Panc1 (cell line): ENCODE results near the gene ATM. TPM values are rescaled to one million over a fixed set of nuclear protein-coding genes. Genes with fewer than 3 reads are reported as not detected.

Source experiments
- ATAC-seq: fragments of 200-7000 bp; cut with Tn5 transposase; 2 replicates; pipeline ENCODE4 v1.9.1; 2020; ENCODE audit warnings: mild to moderate bottlenecking, moderate library complexity
- BruUV-seq: library from RNA; stranded (reverse); fragments of 400-500 nt; replicated peaks from 2 replicates; lab custom pipeline; 2021; lab: Mats Ljungman, UMichigan
- CTCF ChIA-PET: fragments of 300-600 bp; sonication (Branson Sonifier 250); formaldehyde crosslinking; loops from one replicate; lab custom pipeline; 2022; ENCODE audit warnings: antibody characterized with exemption; lab: Charles Lee
- POLR2A ChIA-PET: fragments of 300-600 bp; sonication (Branson Sonifier 250); formaldehyde crosslinking; loops from one replicate; lab custom pipeline; 2022; ENCODE audit warnings: antibody characterized with exemption; lab: Charles Lee
- DNase-seq: peaks from one replicate; pipeline ENCODE4 v3.0.0-alpha.2; 2010; ENCODE audit warnings: low read depth, low spot score
- H3K27ac ChIP-seq: 2 replicates; pipeline ENCODE4 v1.5.1; 2011; ENCODE audit warnings: mild to moderate bottlenecking, low read length, inconsistent platforms
- H3K27me3 ChIP-seq: fragments of 200-500 bp; sonication (Bioruptor generic); 2 replicates; pipeline ENCODE4 v1.6.0; 2014; ENCODE audit warnings: low read length, inconsistent platforms; ENCODE audit not compliant: control insufficient read depth, insufficient read depth
- H3K36me3 ChIP-seq: fragments of 200-500 bp; sonication (Bioruptor generic); 2 replicates; pipeline ENCODE4 v1.5.1; 2014; ENCODE audit warnings: inconsistent platforms, mild to moderate bottlenecking, low read length, moderate library complexity; ENCODE audit not compliant: control insufficient read depth, insufficient read depth
- H3K4me1 ChIP-seq: 2 replicates; pipeline ENCODE4 v1.5.1; 2011; ENCODE audit warnings: inconsistent platforms, mild to moderate bottlenecking, low read length, moderate library complexity; ENCODE audit not compliant: control insufficient read depth, insufficient read depth
- H3K4me3 ChIP-seq, 2 experiments: 2 replicates each; pipeline ENCODE4 v1.5.1; 2011 to 2012; ENCODE audit warnings: low read depth in 2 of 2, low read length in 2 of 2, mild to moderate bottlenecking in 2 of 2, inconsistent platforms in 1 of 2, moderate library complexity in 1 of 2
- H3K9me3 ChIP-seq: fragments of 200-500 bp; sonication (Bioruptor generic); 2 replicates; pipeline ENCODE4 v1.5.1; 2014; ENCODE audit warnings: low read depth, mild to moderate bottlenecking, inconsistent platforms, low read length, moderate library complexity; ENCODE audit not compliant: control insufficient read depth, insufficient read depth
- CTCF ChIP-seq: fragments of 450-650 bp; IDR thresholded peaks from 2 replicates; pipeline ENCODE4 v1.5.1; 2017; ENCODE audit warnings: mild to moderate bottlenecking
- POLR2AphosphoS5 ChIP-seq: IDR thresholded peaks from 2 replicates; pipeline ENCODE4 v1.6.1; 2012; ENCODE audit warnings: mild to moderate bottlenecking, low read depth, low read length, moderate library complexity
- REST ChIP-seq, 2 experiments: IDR thresholded peaks; 2 replicates each; pipeline ENCODE4 v1.6.1; 2011 to 2012; ENCODE audit warnings: low read depth in 2 of 2, control low read depth in 1 of 2, low read length in 1 of 2, mild to moderate bottlenecking in 1 of 2, moderate library complexity in 1 of 2; ENCODE audit not compliant: insufficient read depth in 1 of 2
- SIN3A ChIP-seq: IDR thresholded peaks from 2 replicates; pipeline ENCODE4 v1.6.1; 2012; ENCODE audit warnings: low read depth, mild to moderate bottlenecking, low read length, moderate library complexity, borderline replicate concordance; ENCODE audit not compliant: insufficient read depth
- TCF7L2 ChIP-seq: IDR thresholded peaks from 2 replicates; pipeline ENCODE4 v1.6.1; 2011; ENCODE audit warnings: mild to moderate bottlenecking, low read depth, low read length, inconsistent platforms
- in situ Hi-C: cut with HindIII; loops from 2 replicates; pipeline ENCODE4 v1.10.0; 2016; ENCODE audit warnings: low sequenced_read_pairs, low pct_unique_long_range_greater_than_20kb
- intact Hi-C: fragments of 100-400 bp; cut with micrococcal nuclease; formaldehyde crosslinking; loops from one replicate; pipeline ENCODE4 v1.10.0; 2022; ENCODE audit not compliant: unreplicated experiment
- total RNA-seq: library from RNA; stranded (reverse); gene quantifications from one replicate; pipeline ENCODE4 v1.2.1, GENCODE V29; 2021; ENCODE audit not compliant: unreplicated experiment

Gene ATM
- total RNA-seq, 1 experiment from 2014 or later: 95.6 TPM

GRCh38 chr11:108206171-108206570, 16.7 kb upstream of the ATM start:
- H3K4me3 ChIP-seq: no peak overlapping the region
- no peak for DNase-seq
- no peaks in the 10 kb centered on the region; the same call in 1 of the 2 replicates for H3K36me3 ChIP-seq
- BruUV-seq: no TSS peak
- TF ChIP-seq POLR2AphosphoS5 (no peak), SIN3A (no peak), TCF7L2 (no peak), CTCF (no peak), REST (IDR thresholded peaks at IDR 0.05; ENCODE audit: insufficient read depth in 1 of 2, low read depth in 2 of 2, low read length in 1 of 2) (no peak)
- intact Hi-C loops (no loop called here), in situ Hi-C loops (no loop called here)
- ChIA-PET CTCF (no interaction called here), POLR2A (no interaction called here)
- no peak overlapping the region for H3K27ac ChIP-seq
- H3K9me3 ChIP-seq: peaks cover 24% of the 10 kb centered on the region
- no peaks in the 10 kb centered on the region for H3K4me1 ChIP-seq
- H3K27me3 ChIP-seq: no peaks in the 10 kb centered on the region
- no peak for ATAC-seq

GRCh38 chr11:108206969-108207682, 15.7 kb upstream of the ATM start:
- H3K9me3 ChIP-seq: peaks cover 24% of the 10 kb centered on the region
- CTCF ChIA-PET: no interaction called here
- no peak overlapping the region for H3K4me3 ChIP-seq
- H3K27ac ChIP-seq: no peak overlapping the region
- DNase-seq: no peak
- BruUV-seq: no TSS peak
- intact Hi-C loops (no loop called here), in situ Hi-C loops (no loop called here)
- H3K4me1 ChIP-seq: no peaks in the 10 kb centered on the region
- no peak for ATAC-seq
- H3K27me3 ChIP-seq: no peaks in the 10 kb centered on the region
- POLR2A ChIA-PET: no interaction called here
- TF ChIP-seq SIN3A (no peak), REST (IDR thresholded peaks at IDR 0.05; ENCODE audit: insufficient read depth in 1 of 2, low read depth in 2 of 2, low read length in 1 of 2) (no peak), TCF7L2 (no peak), CTCF (no peak), POLR2AphosphoS5 (no peak)
- no peaks in the 10 kb centered on the region; the same call in 1 of the 2 replicates for H3K36me3 ChIP-seq
